GM23248 (cell line): Measurements from ENCODE around the gene KANSL2.

ENCODE experiments used
- EZH2 ChIP-seq: fragments of 200-600 bp; sonication (generic); IDR thresholded peaks from 2 replicates; pipeline ENCODE4 v1.6.1; 2018; ENCODE audit warnings: antibody characterized with exemption, mild to moderate bottlenecking; ENCODE audit not compliant: insufficient read depth, poor library complexity, severe bottlenecking
- EZH2phosphoT487 ChIP-seq: fragments of 200-600 bp; sonication (generic); IDR thresholded peaks from 2 replicates; pipeline ENCODE4 v1.6.1; 2018; ENCODE audit warnings: antibody characterized with exemption, moderate library complexity, mild to moderate bottlenecking, low read depth; ENCODE audit not compliant: insufficient read depth

- TF ChIP-seq EZH2 (no peak), EZH2phosphoT487 (no peak)
These were observed 12.0 kb upstream of the KANSL2 start for GRCh38 chr12:48694038-48694437.
